Loucy (cell line): ENCODE data around the gene TCEAL1.

ENCODE experiments used
- EZH2phosphoT487 ChIP-seq: fragments of 200-600 bp; IDR thresholded peaks from 2 replicates; pipeline ENCODE4 v1.6.1; 2018; ENCODE audit warnings: antibody characterized with exemption, mild to moderate bottlenecking, moderate library complexity, borderline replicate concordance
- TF ChIP-seq, protein P1 (sequence below): fragments of 200-600 bp; sonication (generic); conservative IDR thresholded peaks from 2 replicates; pipeline ENCODE4 v1.5.1; 2014; ENCODE audit warnings: mild to moderate bottlenecking, antibody characterized with exemption, low read length

DNA sequence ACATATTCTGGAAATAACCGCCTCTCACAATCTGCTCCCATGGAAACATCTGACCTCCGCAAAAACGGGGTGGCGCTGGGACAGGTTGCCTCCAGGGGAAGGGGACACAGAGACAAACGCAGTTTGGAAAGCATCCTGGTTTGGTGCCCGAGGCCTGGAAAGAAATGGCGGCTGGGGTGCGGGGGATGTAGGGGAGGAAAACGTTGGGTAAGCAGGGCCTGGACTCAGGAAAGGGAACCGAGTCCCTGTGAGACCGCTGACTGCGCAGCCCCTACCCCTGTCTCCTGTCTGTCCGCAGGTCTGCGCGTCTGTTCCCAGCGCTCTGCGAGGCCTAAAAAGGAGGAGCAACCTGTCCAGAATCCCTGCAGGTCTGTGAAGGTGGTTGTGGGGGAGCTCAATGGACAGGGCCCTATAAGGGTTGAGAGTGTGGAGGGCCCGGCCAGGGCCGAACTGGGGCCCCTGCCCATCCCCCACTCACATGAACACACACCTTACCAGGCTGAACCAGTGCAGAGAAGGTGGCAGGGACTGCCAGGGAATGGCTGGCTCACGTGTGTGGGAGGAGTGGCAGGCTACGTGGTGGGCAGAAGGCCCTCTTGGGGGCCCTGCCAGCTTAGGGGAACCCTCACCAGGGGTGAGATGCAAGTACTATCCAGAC, 20.3 kb upstream of the TCEAL1 start:
- TF ChIP-seq, protein P1, sequence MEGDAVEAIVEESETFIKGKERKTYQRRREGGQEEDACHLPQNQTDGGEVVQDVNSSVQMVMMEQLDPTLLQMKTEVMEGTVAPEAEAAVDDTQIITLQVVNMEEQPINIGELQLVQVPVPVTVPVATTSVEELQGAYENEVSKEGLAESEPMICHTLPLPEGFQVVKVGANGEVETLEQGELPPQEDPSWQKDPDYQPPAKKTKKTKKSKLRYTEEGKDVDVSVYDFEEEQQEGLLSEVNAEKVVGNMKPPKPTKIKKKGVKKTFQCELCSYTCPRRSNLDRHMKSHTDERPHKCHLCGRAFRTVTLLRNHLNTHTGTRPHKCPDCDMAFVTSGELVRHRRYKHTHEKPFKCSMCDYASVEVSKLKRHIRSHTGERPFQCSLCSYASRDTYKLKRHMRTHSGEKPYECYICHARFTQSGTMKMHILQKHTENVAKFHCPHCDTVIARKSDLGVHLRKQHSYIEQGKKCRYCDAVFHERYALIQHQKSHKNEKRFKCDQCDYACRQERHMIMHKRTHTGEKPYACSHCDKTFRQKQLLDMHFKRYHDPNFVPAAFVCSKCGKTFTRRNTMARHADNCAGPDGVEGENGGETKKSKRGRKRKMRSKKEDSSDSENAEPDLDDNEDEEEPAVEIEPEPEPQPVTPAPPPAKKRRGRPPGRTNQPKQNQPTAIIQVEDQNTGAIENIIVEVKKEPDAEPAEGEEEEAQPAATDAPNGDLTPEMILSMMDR: no peak
- TF ChIP-seq EZH2phosphoT487: no peak
